ES-I3 (cell line): Measurements from ENCODE around the gene RELT.

Experiments used
- H3K36me3 ChIP-seq: 2 replicates; pipeline ENCODE4 v1.6.1; 2013; ENCODE audit warnings: mild to moderate bottlenecking, low read length, control low read depth, moderate library complexity; ENCODE audit not compliant: insufficient read depth
- H3K4me1 ChIP-seq: 2 replicates; pipeline ENCODE4 v1.6.1; 2013; ENCODE audit warnings: mild to moderate bottlenecking, control low read depth, low read length; ENCODE audit not compliant: insufficient read depth
- H3K9ac ChIP-seq: 2 replicates; pipeline ENCODE4 v1.6.1; 2013; ENCODE audit warnings: low read depth, mild to moderate bottlenecking, low read length, moderate library complexity
- H3K9me3 ChIP-seq: 2 replicates; pipeline ENCODE4 v1.6.1; 2013; ENCODE audit warnings: mild to moderate bottlenecking, low read length, moderate library complexity; ENCODE audit not compliant: control insufficient read depth, insufficient read depth

The RELT gene

GRCh38 chr11:73342633-73343032 lies 33.6 kb upstream of the RELT start:
- Histone ChIP-seq H3K9me3 (no peaks in the 10 kb centered on the region), H3K36me3 (no peaks in the 10 kb centered on the region), H3K4me1 (peaks cover 9% of the 10 kb centered on the region), H3K9ac (peak overlapping the region; percentile 24; the same call in 1 of the 2 replicates)

DNA sequence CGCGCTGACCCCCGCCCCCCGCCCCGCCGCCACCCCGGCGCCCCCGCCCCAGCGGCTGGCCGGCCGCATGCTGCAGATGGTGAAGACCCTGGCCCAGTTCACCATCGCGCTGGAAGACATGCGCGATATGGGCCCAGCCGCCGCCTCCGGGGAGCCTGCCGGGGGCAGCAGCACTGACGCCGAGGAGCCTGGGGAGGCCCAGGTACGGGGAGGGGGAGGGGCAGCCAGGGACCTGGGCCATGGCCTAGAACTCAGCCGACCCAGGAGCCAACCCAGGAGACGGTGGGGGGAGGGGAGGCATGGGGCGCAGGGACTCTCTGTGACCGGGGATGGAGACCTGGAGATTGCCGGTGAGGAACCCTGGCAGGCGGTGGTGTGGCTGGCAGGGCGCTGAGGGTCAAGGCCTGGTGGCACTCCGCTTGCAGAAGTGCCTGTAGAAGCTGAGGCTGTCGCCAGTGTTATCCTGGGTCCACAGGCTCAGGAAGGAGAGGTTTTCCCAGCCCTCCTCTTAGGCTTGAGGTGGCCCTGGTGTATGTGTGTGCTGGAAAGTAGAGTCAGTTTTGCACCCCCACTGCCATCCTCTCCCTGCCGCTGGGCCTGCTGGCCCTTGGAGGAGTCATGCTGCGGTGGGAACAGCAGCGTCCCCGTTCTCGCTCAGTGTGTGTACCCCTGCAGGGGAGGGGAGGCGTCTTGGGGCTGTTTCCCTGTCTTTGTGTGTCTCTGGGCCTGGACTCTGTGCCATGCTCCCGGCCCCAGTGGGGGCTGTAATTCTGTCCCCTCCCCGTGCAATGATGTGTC lies 32.9 kb upstream of the RELT start:
- H3K36me3 ChIP-seq: no peaks in the 10 kb centered on the region
- no peaks in the 10 kb centered on the region for H3K9me3 ChIP-seq
- H3K9ac ChIP-seq: peak overlapping the region; percentile 11; the same call in 1 of the 2 replicates
- H3K4me1 ChIP-seq: peaks cover 9% of the 10 kb centered on the region

- H3K9me3 ChIP-seq: no peaks in the 10 kb centered on the region
- H3K4me1 ChIP-seq: peaks cover 9% of the 10 kb centered on the region
- no peak overlapping the region for H3K9ac ChIP-seq
- H3K36me3 ChIP-seq: no peaks in the 10 kb centered on the region
Measured at GRCh38 chr11:73344191-73344607, 32.0 kb upstream of the RELT start.

- Histone ChIP-seq H3K36me3 (no peaks in the 10 kb centered on the region), H3K4me1 (peaks cover 5% of the 10 kb centered on the region; the same call in 1 of the 2 replicates), H3K9me3 (no peaks in the 10 kb centered on the region), H3K9ac (no peak overlapping the region)
Measured at GRCh38 chr11:73345481-73346160, 30.6 kb upstream of the RELT start.

GRCh38 chr11:73346186-73346935 lies 29.8 kb upstream of the RELT start:
- no peak overlapping the region for H3K9ac ChIP-seq
- H3K4me1 ChIP-seq: peaks cover 5% of the 10 kb centered on the region; the same call in 1 of the 2 replicates
- H3K36me3 ChIP-seq: no peaks in the 10 kb centered on the region
- H3K9me3 ChIP-seq: no peaks in the 10 kb centered on the region

DNA sequence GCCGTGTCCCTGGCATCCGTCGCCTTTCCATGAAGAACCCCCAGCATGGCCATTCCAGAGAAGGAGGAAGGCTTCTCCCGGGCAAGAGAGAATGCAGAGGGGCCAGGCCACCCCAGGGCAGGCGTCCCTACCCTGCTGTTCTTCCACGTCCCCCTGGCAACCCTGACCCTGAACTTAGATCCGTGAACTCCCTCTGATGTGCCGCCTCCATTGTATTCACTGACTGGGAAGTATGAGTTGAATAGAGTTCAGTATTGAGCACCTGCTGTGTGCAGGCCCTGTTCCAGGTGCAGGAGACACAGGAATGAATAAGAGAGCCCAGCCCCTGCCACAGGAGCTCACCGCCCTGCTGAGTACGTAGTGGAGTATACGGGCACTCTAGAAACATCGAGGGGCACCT lies 29.1 kb upstream of the RELT start:
- Histone ChIP-seq H3K9ac (no peak overlapping the region), H3K36me3 (no peaks in the 10 kb centered on the region), H3K4me1 (peaks cover 5% of the 10 kb centered on the region; the same call in 1 of the 2 replicates), H3K9me3 (no peaks in the 10 kb centered on the region)

GRCh38 chr11:73348838-73349237 lies 27.4 kb upstream of the RELT start:
- no peaks in the 10 kb centered on the region for H3K9me3 ChIP-seq

GRCh38 chr11:73349633-73350032 lies 26.6 kb upstream of the RELT start:
- H3K36me3 ChIP-seq: no peaks in the 10 kb centered on the region
- H3K9me3 ChIP-seq: no peaks in the 10 kb centered on the region
- H3K9ac ChIP-seq: no peak overlapping the region
- H3K4me1 ChIP-seq: no peaks in the 10 kb centered on the region

More at GRCh38 chr11:73348838-73349237, 27.4 kb upstream of the RELT start:
- Histone ChIP-seq H3K9ac (no peak overlapping the region), H3K36me3 (no peaks in the 10 kb centered on the region), H3K4me1 (no peaks in the 10 kb centered on the region)

- no peaks in the 10 kb centered on the region for H3K4me1 ChIP-seq
- H3K9me3 ChIP-seq: no peaks in the 10 kb centered on the region
- no peaks in the 10 kb centered on the region for H3K36me3 ChIP-seq
- no peak overlapping the region for H3K9ac ChIP-seq
Measured at GRCh38 chr11:73350908-73351636, 25.1 kb upstream of the RELT start.

DNA sequence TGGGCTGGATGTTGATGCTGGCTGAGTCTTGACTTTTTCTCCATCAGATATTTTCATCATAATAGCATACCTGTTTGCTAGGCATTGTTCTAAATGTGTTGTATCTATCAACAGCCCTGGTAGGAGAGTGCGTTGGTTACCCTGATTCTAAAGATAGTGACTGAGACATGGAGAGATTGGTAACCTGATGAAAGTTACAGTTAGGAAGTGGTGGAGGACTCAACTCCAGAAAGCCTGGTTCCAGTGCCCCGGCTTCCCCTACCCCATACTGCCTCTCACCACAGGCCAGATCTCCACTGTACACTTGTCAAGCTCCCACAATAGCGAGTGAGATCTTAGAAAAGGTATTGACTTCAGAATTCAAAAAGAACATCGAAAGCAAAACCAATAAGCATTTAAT lies 22.8 kb upstream of the RELT start:
- Histone ChIP-seq H3K4me1 (no peaks in the 10 kb centered on the region), H3K9me3 (no peaks in the 10 kb centered on the region), H3K9ac (no peak overlapping the region), H3K36me3 (no peaks in the 10 kb centered on the region)

GRCh38 chr11:73355109-73355508 lies 21.1 kb upstream of the RELT start:
- H3K9ac ChIP-seq: no peak overlapping the region
- no peaks in the 10 kb centered on the region for H3K9me3 ChIP-seq
- no peaks in the 10 kb centered on the region for H3K36me3 ChIP-seq
- H3K4me1 ChIP-seq: no peaks in the 10 kb centered on the region

DNA sequence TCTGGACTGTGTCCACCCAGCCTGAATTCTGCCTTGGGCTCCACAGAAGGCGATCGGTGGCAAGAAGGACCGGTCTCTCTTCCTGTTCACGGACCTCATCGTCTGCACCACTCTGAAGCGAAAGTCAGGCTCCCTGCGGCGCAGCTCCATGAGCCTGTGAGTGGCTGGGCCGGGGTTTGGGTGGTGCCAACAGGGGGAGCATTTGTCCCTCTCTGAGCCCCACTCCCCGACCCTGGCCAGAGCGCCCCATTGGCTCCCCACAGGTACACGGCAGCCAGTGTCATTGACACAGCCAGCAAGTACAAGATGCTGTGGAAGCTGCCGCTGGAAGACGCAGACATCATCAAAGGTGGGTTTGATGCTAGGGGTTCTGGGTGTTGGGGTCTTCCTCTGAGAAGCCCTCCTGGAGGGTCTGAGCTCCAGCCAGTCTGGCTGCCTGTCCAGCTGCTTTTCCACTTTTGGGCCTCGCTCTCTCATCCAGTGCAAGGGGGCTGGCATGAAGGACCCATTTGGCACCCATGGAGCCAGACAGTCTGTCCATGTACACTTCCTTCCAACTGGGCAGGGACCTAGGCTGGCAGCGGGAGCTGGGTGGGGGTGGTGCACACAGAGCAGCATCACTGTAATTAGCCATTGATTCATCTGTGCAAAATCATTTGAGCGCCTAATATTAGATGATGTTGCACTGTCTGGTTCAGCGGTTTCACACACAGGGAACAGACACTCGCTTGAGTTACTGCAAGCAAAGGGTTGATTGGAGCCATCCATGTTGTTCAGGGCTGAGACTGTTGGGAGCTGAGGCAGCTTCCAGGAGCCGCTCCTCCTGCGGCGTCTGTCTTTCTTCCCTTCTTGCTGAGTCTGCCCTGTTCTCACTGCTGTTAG lies 19.0 kb upstream of the RELT start:
- H3K36me3 ChIP-seq: no peaks in the 10 kb centered on the region
- no peak overlapping the region for H3K9ac ChIP-seq
- H3K4me1 ChIP-seq: no peaks in the 10 kb centered on the region; the same call in 1 of the 2 replicates
- H3K9me3 ChIP-seq: no peaks in the 10 kb centered on the region

- H3K9ac ChIP-seq: no peak overlapping the region
- H3K9me3 ChIP-seq: no peaks in the 10 kb centered on the region
- no peaks in the 10 kb centered on the region; the same call in 1 of the 2 replicates for H3K4me1 ChIP-seq
- no peaks in the 10 kb centered on the region for H3K36me3 ChIP-seq
Measured at GRCh38 chr11:73358071-73358470, 18.1 kb upstream of the RELT start.
